AG09309 (cell line): ENCODE data around the gene SANBR.
A peak's percentile ranks its signal among the peaks of the same experiment; 100 is the strongest.

Experiments used
- DNase-seq: peaks from one replicate; pipeline ENCODE4 v3.0.0-alpha.2; 2010; ENCODE audit warnings: low read depth
- H3K4me3 ChIP-seq: 2 replicates; pipeline ENCODE4 v1.5.1; 2011; ENCODE audit warnings: mild to moderate bottlenecking, low read depth, low read length, moderate library complexity; ENCODE audit not compliant: control insufficient read depth
- TF ChIP-seq, protein P1 (sequence below): IDR thresholded peaks from 2 replicates; pipeline ENCODE4 v1.5.1; 2011; ENCODE audit warnings: mild to moderate bottlenecking, low read depth, low read length, inconsistent platforms; ENCODE audit not compliant: insufficient read depth, control insufficient read depth; ENCODE audit errors: missing control alignments

Gene SANBR

DNA sequence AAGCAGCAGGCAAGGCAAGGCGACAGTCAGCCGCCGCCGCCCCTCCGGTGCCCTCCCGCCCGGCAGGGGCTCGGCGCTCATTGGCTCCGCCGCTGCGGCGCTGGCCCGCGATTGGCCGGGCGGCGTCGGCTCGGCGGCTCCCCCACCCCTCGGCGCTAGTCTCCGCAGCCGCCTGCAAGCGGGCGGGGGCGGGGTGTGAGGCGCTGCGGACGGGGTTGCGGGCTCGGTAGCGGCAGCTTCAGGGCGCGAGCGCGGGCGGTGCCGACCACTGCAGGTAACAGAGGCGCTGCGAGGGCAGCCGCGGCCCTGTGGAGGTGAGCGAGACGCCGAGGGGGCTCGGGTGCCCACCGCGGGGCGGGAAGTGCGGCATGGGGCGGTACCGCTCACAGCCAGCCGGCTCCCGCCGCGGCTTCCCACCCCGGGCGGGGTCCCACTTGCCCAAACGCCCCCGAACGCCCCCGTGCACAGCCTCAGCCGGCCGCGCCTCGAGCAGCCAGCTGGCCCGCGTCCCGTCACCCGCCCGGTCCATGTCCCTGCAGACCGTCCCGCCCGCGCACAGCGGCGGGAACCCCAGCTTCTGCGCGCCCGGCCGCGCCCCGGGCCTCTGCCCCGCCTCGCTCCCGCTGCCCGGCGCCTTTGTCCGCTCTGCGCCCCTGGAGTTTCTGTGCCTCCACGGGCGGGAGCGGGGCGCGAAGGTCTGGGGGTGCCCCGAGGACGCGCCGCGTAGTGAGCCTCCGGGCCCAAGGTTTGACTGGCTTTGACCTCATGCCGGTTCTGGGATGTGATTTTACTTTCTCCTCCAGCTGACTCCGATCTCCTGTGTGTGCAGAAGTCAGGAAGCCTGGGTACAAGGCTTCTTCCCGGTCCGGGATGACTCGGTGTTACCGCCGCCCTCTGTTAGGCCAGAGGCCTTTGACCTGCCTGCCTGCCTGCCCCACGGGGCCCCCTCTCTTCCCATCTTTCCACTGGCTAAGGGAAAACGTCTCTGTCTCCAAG, at the start of gene SANBR:
TSS of gene SANBR (plus strand) at position 158 of the 996 bp plus-strand sequence. CDS start 4,480 bp downstream, outside the sequence.
- H3K4me3 ChIP-seq, result peak within 1 kb of the TSS; percentile 63
- TF ChIP-seq, protein P1, sequence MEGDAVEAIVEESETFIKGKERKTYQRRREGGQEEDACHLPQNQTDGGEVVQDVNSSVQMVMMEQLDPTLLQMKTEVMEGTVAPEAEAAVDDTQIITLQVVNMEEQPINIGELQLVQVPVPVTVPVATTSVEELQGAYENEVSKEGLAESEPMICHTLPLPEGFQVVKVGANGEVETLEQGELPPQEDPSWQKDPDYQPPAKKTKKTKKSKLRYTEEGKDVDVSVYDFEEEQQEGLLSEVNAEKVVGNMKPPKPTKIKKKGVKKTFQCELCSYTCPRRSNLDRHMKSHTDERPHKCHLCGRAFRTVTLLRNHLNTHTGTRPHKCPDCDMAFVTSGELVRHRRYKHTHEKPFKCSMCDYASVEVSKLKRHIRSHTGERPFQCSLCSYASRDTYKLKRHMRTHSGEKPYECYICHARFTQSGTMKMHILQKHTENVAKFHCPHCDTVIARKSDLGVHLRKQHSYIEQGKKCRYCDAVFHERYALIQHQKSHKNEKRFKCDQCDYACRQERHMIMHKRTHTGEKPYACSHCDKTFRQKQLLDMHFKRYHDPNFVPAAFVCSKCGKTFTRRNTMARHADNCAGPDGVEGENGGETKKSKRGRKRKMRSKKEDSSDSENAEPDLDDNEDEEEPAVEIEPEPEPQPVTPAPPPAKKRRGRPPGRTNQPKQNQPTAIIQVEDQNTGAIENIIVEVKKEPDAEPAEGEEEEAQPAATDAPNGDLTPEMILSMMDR, result no peak
- DNase-seq, result no peak

DNA sequence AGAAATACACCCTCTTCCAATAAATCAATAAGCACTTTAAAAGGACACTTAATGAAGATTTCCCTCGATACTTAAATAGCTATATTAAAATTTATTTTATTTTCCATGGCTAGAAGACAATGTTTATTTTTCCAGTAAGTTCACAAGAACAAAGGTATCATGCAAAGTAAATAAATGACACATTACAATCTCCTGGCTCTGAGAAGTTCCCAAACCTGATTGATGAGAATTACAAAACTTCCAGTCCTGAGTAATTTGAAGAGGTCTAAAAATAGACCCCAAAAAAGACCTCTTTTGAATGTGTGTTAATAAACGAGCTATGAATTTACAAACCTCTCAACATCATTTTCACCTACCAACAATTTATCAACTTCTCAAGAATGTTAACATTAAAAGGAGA, 49.7 kb upstream of the SANBR start:
- TF ChIP-seq, protein P1, result no peak
- no peak for DNase-seq
- H3K4me3 ChIP-seq, result no peak overlapping the region

DNA sequence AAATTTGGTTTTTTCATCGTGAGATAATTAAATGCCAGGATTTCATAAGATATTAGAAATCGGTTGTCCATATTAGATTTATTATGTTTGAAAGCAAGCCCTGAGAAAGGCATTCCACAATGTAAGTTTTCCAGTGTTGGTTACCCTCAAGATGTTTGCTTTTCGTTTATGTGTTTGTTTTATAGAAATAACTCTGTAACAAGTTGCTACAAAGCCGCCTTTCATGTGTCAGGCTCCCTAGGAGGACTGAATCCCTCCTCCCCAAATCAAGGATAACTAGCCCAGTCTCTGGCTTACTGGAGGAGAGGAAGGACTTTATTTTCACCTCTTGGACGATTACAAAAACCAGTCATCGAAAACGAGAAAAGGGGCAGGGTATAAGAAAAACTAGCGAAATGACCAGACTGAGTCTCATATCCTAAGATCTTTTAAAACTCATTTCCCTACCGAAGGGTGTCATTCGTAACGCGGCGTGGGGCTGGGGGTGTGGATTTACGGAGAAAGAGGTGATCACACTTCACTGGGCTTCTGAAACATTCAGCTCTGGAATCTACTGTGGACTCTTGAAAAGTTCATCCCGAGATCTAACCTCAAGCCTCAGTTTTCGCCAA, 49.2 kb upstream of the SANBR start:
- TF ChIP-seq, protein P1, result no peak
- peak overlapping the region; percentile 94 for H3K4me3 ChIP-seq
- DNase-seq, result no peak

DNA sequence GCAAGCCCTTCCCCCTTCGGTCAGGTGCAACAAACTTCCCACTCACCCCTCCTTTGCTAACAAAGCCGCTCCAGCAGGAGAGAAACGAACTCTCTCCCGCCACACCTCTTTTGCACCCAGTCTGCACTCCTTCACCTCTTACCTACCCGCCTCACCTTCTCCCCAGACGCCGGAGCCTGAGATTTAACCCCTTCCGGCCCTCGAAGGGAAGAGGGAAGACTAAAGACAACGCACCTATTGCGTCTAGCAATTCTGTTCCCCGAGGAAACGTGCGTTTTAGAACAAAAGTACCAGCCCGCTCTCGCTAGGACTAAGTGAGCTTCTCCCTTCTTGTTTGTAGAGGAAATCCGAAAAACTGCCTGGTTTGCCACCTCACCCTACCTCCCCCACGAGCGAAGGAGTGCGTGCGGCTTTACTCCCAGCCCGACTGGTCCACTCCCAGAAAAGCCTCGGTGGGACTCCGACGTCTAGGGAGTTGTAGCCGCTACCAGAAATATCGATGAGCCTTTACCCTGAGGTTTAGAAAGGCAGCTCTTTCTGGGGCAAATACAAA, 48.6 kb upstream of the SANBR start:
- TF ChIP-seq, protein P1, result no peak
- DNase-seq, result no peak
- peak overlapping the region; percentile 94 for H3K4me3 ChIP-seq

DNA sequence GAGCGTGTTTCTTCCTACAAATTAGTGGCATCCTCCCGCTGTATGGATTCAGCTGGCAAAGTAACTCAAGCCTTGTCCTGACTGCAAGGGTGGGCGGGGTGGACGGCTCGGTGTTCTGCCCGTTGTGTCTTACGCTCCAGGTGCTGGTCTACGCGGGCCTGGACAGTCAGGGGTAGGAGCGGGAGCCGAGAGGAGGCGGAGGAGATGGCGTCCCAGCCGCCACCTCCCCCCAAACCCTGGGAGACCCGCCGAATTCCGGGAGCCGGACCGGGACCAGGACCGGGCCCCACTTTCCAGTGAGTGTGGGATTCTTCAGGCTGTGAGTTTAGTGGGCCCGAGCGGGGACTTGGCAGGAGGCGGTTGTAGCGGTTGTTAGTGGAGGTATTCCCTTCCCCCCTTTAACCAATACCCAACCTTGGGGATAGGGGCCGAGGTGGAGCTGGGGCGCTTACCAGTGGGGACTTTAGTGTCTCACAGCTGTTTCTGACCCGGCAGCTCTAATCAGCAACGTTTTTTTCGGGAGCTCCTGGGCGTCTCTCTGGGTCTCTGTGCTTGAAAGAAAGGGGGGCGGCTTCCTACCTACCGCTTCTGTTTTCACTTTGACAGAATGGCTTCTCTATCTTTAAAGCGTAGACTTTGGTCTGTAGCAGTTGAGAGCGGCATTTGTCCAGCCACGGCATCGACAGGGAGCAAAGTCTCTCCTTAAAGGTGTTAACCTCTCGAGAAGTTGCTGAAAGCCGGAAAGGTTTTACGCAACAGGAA, 47.9 kb upstream of the SANBR start, which contains the start of the genes PEX13 and PUS10:
TSS of gene PEX13 (plus strand) at position 165 of the 762 bp plus-strand sequence. CDS start at position 205, 40 bp downstream.
TSS of gene PUS10 (minus strand) at position 700 of the 762 bp plus-strand sequence. CDS start 6,365 bp downstream, outside the sequence.
- TF ChIP-seq, protein P1, result no peak
- DNase-seq, result no peak
- peak within 1 kb of the TSS; percentile 94 for H3K4me3 ChIP-seq
